Lung (tissue), 12 donors: ENCODE results near the gene OR5B17. TPM values are rescaled to one million over a fixed set of nuclear protein-coding genes. Genes with fewer than 3 reads are reported as not detected.

ENCODE experiments used
- ATAC-seq: fragments of 200-7000 bp; cut with Tn5 transposase; one replicate; pipeline ENCODE4 v1.9.1; 2020; ENCODE audit warnings: moderate number of reproducible peaks; ENCODE audit not compliant: insufficient read depth, low FRiP score
- DNase-seq, 3 donors: peaks; one replicate each; pipeline ENCODE4 v3.0.0-alpha.2; 2013 to 2017
- H3K27ac ChIP-seq, 2 donors: one replicate each; pipeline ENCODE4 v1.5.1; 2013; ENCODE audit warnings: mild to moderate bottlenecking in 2 of 2, moderate library complexity in 2 of 2, control low read depth in 1 of 2, inconsistent platforms in 1 of 2, low read depth in 1 of 2, low read length in 1 of 2
- H3K27me3 ChIP-seq, 3 donors: one replicate each; pipeline ENCODE4 v1.5.1; 2013; ENCODE audit warnings: low read length in 2 of 3; ENCODE audit not compliant: control insufficient read depth in 3 of 3, insufficient read depth in 3 of 3
- H3K36me3 ChIP-seq, 4 donors: one replicate each; pipeline ENCODE4 v1.5.1; 2013; ENCODE audit warnings: low read length in 4 of 4, mild to moderate bottlenecking in 1 of 4, moderate library complexity in 1 of 4; ENCODE audit not compliant: control insufficient read depth in 4 of 4, insufficient read depth in 4 of 4
- H3K4me1 ChIP-seq, 5 donors: one replicate each; pipeline ENCODE4 v1.5.1; 2013; ENCODE audit warnings: low read length in 5 of 5, mild to moderate bottlenecking in 2 of 5, moderate library complexity in 1 of 5; ENCODE audit not compliant: control insufficient read depth in 5 of 5, insufficient read depth in 5 of 5
- H3K4me3 ChIP-seq: one replicate; pipeline ENCODE4 v1.5.1; 2013; ENCODE audit warnings: mild to moderate bottlenecking, control low read depth, moderate library complexity
- H3K9ac ChIP-seq, 2 donors: one replicate each; pipeline ENCODE4 v1.5.1; 2013; ENCODE audit warnings: low read length in 2 of 2, control low read depth in 1 of 2; ENCODE audit not compliant: insufficient read depth in 1 of 2
- H3K9me3 ChIP-seq, 4 donors: one replicate each; pipeline ENCODE4 v1.5.1; 2013; ENCODE audit warnings: low read length in 3 of 4, mild to moderate bottlenecking in 1 of 4, moderate library complexity in 1 of 4; ENCODE audit not compliant: control insufficient read depth in 4 of 4, insufficient read depth in 3 of 4
- CTCF ChIP-seq: IDR thresholded peaks from 2 replicates; pipeline ENCODE4 v1.5.1; 2012; ENCODE audit warnings: mild to moderate bottlenecking; ENCODE audit errors: control extremely low read depth, extremely low read depth
- WGBS, 2 donors: extraction: QIAGEN DNeasy Blood & Tissue Kit; methylation state at CpG; one replicate each; pipeline ENCODE4 v1.1.7; 2013; 5-methylcytosine and 5-hydroxymethylcytosine counted together
- polyA plus RNA-seq, 2 donors: library from polyadenylated mRNA; stranded (reverse); fragments of 200-250 nt; gene quantifications; one replicate each; pipeline ENCODE4 v1.2.1, GENCODE V29; 2013
- total RNA-seq, 2 donors: library from RNA; depleted of rRNA in 1 of 2; stranded (reverse); fragments of >200 nt in 1 of 2; gene quantifications; one replicate each; pipeline ENCODE4 v1.2.1, GENCODE V29; 2014 to 2021
- donor health status: control.
- donor health status: control.
- donor health status: Bipolar disorder and iron deficiency.
- donor health status: healthy.
- donor health status: DM: yes; HTN: yes; CAD: no.

OR5B17 gene
- total and polyA plus RNA-seq, 4 donors, result not detected

DNA sequence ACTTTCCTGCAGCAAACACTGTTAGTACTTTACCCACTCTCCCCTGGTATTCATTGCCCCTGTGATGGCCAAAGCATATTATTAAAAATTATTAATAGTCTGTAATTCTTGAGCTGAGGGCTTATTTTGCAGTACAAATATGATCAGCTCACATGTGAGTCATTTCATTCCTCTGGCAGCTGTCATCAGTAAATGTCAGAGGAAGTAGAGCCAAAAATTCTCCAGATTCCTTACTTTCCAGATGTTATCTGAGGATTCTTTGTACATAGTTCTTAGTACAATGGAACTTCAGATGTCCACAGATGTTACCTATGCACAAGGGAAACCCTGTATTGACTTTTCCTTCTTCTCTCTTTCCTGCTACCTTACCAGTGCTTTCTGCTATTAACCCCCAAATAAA lies 35.3 kb upstream of the OR5B17 start:
- Histone ChIP-seq H3K4me1 (no peaks in the 10 kb centered on the region), H3K9me3 (peaks cover 0 to 4% (median under 1%) of the 10 kb centered on the region in 4 donors), H3K4me3 (no peak overlapping the region), H3K27ac (no peak overlapping the region), H3K27me3 (no peaks in the 10 kb centered on the region), H3K9ac (no peak overlapping the region), H3K36me3 (no peaks in the 10 kb centered on the region)
- ATAC-seq, result no peak
- no peak for DNase-seq
- no peak for TF ChIP-seq CTCF

GRCh38 chr11:58392746-58393145 lies 33.9 kb upstream of the OR5B17 start:
- WGBS, 2 donors, result 50 to 72% methylated on average over 1 of the region's 1 CpG
- H3K36me3 ChIP-seq, result no peaks in the 10 kb centered on the region
- H3K27ac ChIP-seq, result no peak overlapping the region
- H3K9ac ChIP-seq, result no peak overlapping the region
- H3K9me3 ChIP-seq, result peaks cover 0 to 4% (median under 1%) of the 10 kb centered on the region in 4 donors
- no peak for TF ChIP-seq CTCF
- ATAC-seq (no peak), DNase-seq (no peak)
- H3K27me3 ChIP-seq, result no peaks in the 10 kb centered on the region
- no peaks in the 10 kb centered on the region for H3K4me1 ChIP-seq
- no peak overlapping the region for H3K4me3 ChIP-seq

DNA sequence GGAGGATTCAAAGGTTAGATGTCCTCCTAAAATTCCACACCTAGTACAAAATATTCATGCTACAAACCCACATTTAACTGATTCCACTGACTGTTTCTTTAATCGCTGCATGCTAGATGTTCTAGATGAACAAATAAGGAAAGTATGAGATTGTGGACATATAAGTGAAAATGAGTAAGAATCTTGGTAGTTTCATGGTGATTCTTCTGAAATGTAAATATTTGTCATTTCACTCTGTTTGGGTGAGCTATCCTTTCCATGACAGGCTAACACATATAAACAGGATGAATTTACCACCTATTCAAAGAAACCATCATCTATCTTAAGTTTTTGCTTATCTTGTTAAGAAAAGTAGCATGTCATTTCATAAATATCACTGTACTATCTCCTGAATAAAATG lies 33.0 kb upstream of the OR5B17 start:
- Histone ChIP-seq H3K36me3 (no peaks in the 10 kb centered on the region), H3K27me3 (no peaks in the 10 kb centered on the region), H3K27ac (no peak overlapping the region), H3K4me1 (no peaks in the 10 kb centered on the region), H3K9me3 (peaks cover 0 to 4% (median under 1%) of the 10 kb centered on the region in 4 donors), H3K9ac (no peak overlapping the region), H3K4me3 (no peak overlapping the region)
- TF ChIP-seq CTCF, result no peak
- ATAC-seq, result no peak
- no peak for DNase-seq
- WGBS, 2 donors, result 93 to 100% methylated on average over 1 of the region's 1 CpG

DNA sequence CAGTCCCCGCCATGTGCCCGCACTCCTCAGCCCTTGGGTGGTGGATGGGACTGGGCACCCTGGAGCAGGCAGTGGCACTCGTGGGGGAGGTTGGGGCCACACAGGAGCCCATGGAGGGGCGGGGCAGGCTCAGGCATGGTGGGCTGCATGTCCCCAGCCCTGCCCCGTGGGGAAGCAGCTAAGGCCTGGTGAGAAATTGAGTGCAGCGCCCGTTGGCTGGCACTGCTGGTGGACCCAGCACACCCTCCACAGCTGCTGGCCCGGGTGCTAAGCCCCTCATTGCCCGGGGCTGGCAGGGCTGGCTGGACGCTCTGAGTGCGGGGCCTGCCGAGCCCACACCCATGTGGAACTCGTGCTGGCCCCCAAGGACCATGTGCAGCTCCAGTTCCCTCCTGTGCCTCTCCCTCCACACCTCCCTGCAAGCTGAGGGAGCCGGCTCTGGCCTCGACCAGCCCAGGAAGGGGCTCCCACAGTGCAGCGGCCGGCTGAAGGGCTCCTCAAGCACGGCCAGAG lies 31.7 kb upstream of the OR5B17 start:
- H3K36me3 ChIP-seq, result no peaks in the 10 kb centered on the region
- no peak for TF ChIP-seq CTCF
- no peaks in the 10 kb centered on the region for H3K27me3 ChIP-seq
- no peaks in the 10 kb centered on the region for H3K4me1 ChIP-seq
- no peak for DNase-seq
- ATAC-seq, result no peak
- H3K9me3 ChIP-seq, result peaks cover 0 to 4% (median under 1%) of the 10 kb centered on the region in 4 donors
- 85 to 92% methylated on average over 15 to 18 of the region's 18 CpGs for WGBS, 2 donors
- H3K27ac ChIP-seq, result no peak overlapping the region
- H3K4me3 ChIP-seq, result no peak overlapping the region
- no peak overlapping the region for H3K9ac ChIP-seq
